ENCODE measurements around the gene MXI1.

The MXI1 gene

GRCh38 chr10:110225756-110226542 is 18.5 kb downstream of the MXI1 start:
- H3K27me3 ChIP-seq (ENCODE audit: insufficient read depth, poor library complexity, severe bottlenecking) = no peaks in the 10 kb centered on the region
- DNase-seq (ENCODE audit: low read depth in 1 of 2, low spot score in 1 of 2) = peak; percentile 77 to 90
- H3K27ac ChIP-seq (replicated peaks) = peak overlapping the region; percentile 91
- peak overlapping the region; percentile 66 for H3K4me3 ChIP-seq (replicated peaks; ENCODE audit: insufficient read depth, low read length)
- TF ChIP-seq CTCF (IDR thresholded peaks at IDR 0.05; ENCODE audit: insufficient read depth, low read length) (peak; percentile 57), SPI1 (IDR thresholded peaks at IDR 0.05; ENCODE audit: borderline replicate concordance, low read depth) (peak; percentile 38; the same call in 1 of the 2 replicates), POLR2AphosphoS5 (IDR thresholded peaks at IDR 0.05; ENCODE audit: low read depth) (no peak; the same call in 1 of the 2 replicates), REST (IDR thresholded peaks at IDR 0.05; ENCODE audit: insufficient replicate concordance, low read depth) (no peak), GABPA (IDR thresholded peaks at IDR 0.05; ENCODE audit: low read depth) (peak; percentile 37; the same call in 1 of the 2 replicates)

GRCh38 chr10:110226543-110226925 is 19.1 kb downstream of the MXI1 start:
- Histone ChIP-seq H3K27ac (replicated peaks) (no peak overlapping the region), H3K4me3 (replicated peaks; ENCODE audit: insufficient read depth, low read length) (peak overlapping the region; percentile 66), H3K27me3 (ENCODE audit: insufficient read depth, poor library complexity, severe bottlenecking) (no peaks in the 10 kb centered on the region)
- TF ChIP-seq GABPA (IDR thresholded peaks at IDR 0.05; ENCODE audit: low read depth) (no peak), POLR2AphosphoS5 (IDR thresholded peaks at IDR 0.05; ENCODE audit: low read depth) (no peak), REST (IDR thresholded peaks at IDR 0.05; ENCODE audit: insufficient replicate concordance, low read depth) (no peak), CTCF (IDR thresholded peaks at IDR 0.05; ENCODE audit: insufficient read depth, low read length) (no peak), SPI1 (IDR thresholded peaks at IDR 0.05; ENCODE audit: borderline replicate concordance, low read depth) (no peak)
- peak; percentile 89 to 90 for DNase-seq (ENCODE audit: low read depth in 1 of 2, low spot score in 1 of 2)

- Histone ChIP-seq H3K4me3 (replicated peaks; ENCODE audit: insufficient read depth, low read length) (peak overlapping the region; percentile 66), H3K27me3 (ENCODE audit: insufficient read depth, poor library complexity, severe bottlenecking) (no peaks in the 10 kb centered on the region), H3K27ac (replicated peaks) (peak overlapping the region; percentile 48)
- peak; percentile 82 to 84 for DNase-seq (ENCODE audit: low read depth in 1 of 2, low spot score in 1 of 2)
- no peak for TF ChIP-seq CTCF (IDR thresholded peaks at IDR 0.05; ENCODE audit: insufficient read depth, low read length)
- peak; percentile 26; the same call in 1 of the 2 replicates for TF ChIP-seq SPI1 (IDR thresholded peaks at IDR 0.05; ENCODE audit: borderline replicate concordance, low read depth)
These were observed 19.7 kb downstream of the MXI1 start for GRCh38 chr10:110226926-110227641.
